Thyroid gland (tissue), 4 donors: ENCODE data around the gene CAMTA1. TPM values are rescaled to one million over a fixed set of nuclear protein-coding genes. Genes with fewer than 3 reads are reported as not detected.

Experiments
- DNase-seq, 2 donors: peaks; one replicate each; pipeline ENCODE4 v3.0.0-alpha.2; 2019
- H3K27ac ChIP-seq, 3 donors: fragments of 200-600 bp; sonication (generic); 1 replicate in 2 of 3; 2 replicates in 1 of 3; pipeline ENCODE4 v1.5.1; 2016 to 2019; ENCODE audit warnings: mild to moderate bottlenecking in 1 of 3, moderate library complexity in 1 of 3
- H3K27me3 ChIP-seq: fragments of 200-600 bp; sonication (generic); one replicate; pipeline ENCODE4 v1.5.1; 2019
- H3K36me3 ChIP-seq, 2 donors: fragments of 200-600 bp; sonication (generic); one replicate each; pipeline ENCODE4 v1.5.1; 2016 to 2019
- H3K4me1 ChIP-seq, 2 donors: fragments of 200-600 bp; sonication (generic); one replicate each; pipeline ENCODE4 v1.5.1; 2017 to 2019
- H3K4me3 ChIP-seq, 3 donors: fragments of 200-600 bp; sonication (generic); replicated peaks in 1 of 3; 1 replicate in 2 of 3; 2 replicates in 1 of 3; pipeline ENCODE4 v1.5.1; 2016; ENCODE audit warnings: mild to moderate bottlenecking in 1 of 3
- H3K9me3 ChIP-seq: fragments of 200-600 bp; sonication (generic); one replicate; pipeline ENCODE4 v1.5.1; 2017
- CTCF ChIP-seq, 6 experiments: fragments of 200-600 bp in 3 of 6; fragments of 450-650 bp in 3 of 6; sonication (generic) in 3 of 6; IDR thresholded peaks; one replicate each; pipeline ENCODE4 v1.5.1; 2016 to 2019; ENCODE audit warnings: antibody characterized with exemption in 6 of 6, mild to moderate bottlenecking in 2 of 6, inconsistent platforms in 1 of 6, moderate library complexity in 1 of 6
- POLR2A ChIP-seq, 2 donors: fragments of 450-650 bp; IDR thresholded peaks; one replicate each; pipeline ENCODE4 v1.6.1; 2017; ENCODE audit warnings: antibody characterized with exemption in 2 of 2, mild to moderate bottlenecking in 2 of 2, moderate library complexity in 1 of 2
- WGBS, 2 donors: methylation state at CpG; one replicate each; pipeline ENCODE4 v1.1.5; 2017; 5-methylcytosine and 5-hydroxymethylcytosine counted together
- intact Hi-C: fragments of 100-400 bp; cut with DNase I; formaldehyde crosslinking; loops from one replicate; pipeline ENCODE4 v1.15.1; 2023
- total RNA-seq, 4 donors: library from RNA; depleted of rRNA; stranded (reverse); fragments of >200 nt; gene quantifications; one replicate each; pipeline ENCODE4 v1.2.3, GENCODE V29; 2016

Gene CAMTA1
- total RNA-seq, 4 donors from 2014 or later = 63.9 to 124 (median 101) TPM

- 64 to 68% methylated on average over 3 to 4 of the region's 4 CpGs for WGBS, 2 donors
- Histone ChIP-seq H3K36me3 (no peaks in the 10 kb centered on the region), H3K27ac (no peak overlapping the region), H3K4me3 (no peak overlapping the region), H3K4me1 (no peaks in the 10 kb centered on the region), H3K9me3 (no peaks in the 10 kb centered on the region), H3K27me3 (no peaks in the 10 kb centered on the region)
- no peak for TF ChIP-seq POLR2A (IDR thresholded peaks at IDR 0.05)
- no peak for DNase-seq
- intact Hi-C loops = no loop called here
Observed at GRCh38 chr1:7606096-7606495, 820.8 kb downstream of the CAMTA1 start.

- Histone ChIP-seq H3K9me3 (no peaks in the 10 kb centered on the region), H3K4me3 (no peak overlapping the region), H3K36me3 (no peaks in the 10 kb centered on the region), H3K27me3 (no peaks in the 10 kb centered on the region), H3K4me1 (no peaks in the 10 kb centered on the region), H3K27ac (no peak overlapping the region)
- intact Hi-C loops = no loop called here
- DNase-seq = no peak
- TF ChIP-seq POLR2A (IDR thresholded peaks at IDR 0.05) = no peak
- no peak for TF ChIP-seq CTCF (IDR thresholded peaks at IDR 0.05)
Observed at GRCh38 chr1:7607097-7607496, 821.8 kb downstream of the CAMTA1 start.

GRCh38 chr1:7608628-7609305 lies 823.5 kb downstream of the CAMTA1 start:
- no peaks in the 10 kb centered on the region for H3K36me3 ChIP-seq
- no peaks in the 10 kb centered on the region for H3K27me3 ChIP-seq
- no peak for DNase-seq
- H3K27ac ChIP-seq = no peak overlapping the region
- TF ChIP-seq CTCF (IDR thresholded peaks at IDR 0.05) (no peak), POLR2A (IDR thresholded peaks at IDR 0.05) (no peak)
- WGBS, 2 donors = 76 to 79% methylated on average over 4 to 9 of the region's 10 CpGs
- intact Hi-C loops = no loop called here
- no peak overlapping the region for H3K4me3 ChIP-seq
- H3K9me3 ChIP-seq = no peaks in the 10 kb centered on the region
- no peaks in the 10 kb centered on the region for H3K4me1 ChIP-seq

GRCh38 chr1:7609311-7609994 lies 824.2 kb downstream of the CAMTA1 start:
- WGBS, 2 donors = 77 to 83% methylated on average over 7 of the region's 7 CpGs
- Histone ChIP-seq H3K36me3 (no peaks in the 10 kb centered on the region), H3K4me1 (no peaks in the 10 kb centered on the region), H3K9me3 (no peaks in the 10 kb centered on the region), H3K27ac (no peak overlapping the region), H3K27me3 (no peaks in the 10 kb centered on the region), H3K4me3 (no peak overlapping the region)
- TF ChIP-seq CTCF (IDR thresholded peaks at IDR 0.05) (no peak), POLR2A (IDR thresholded peaks at IDR 0.05) (no peak)
- DNase-seq = no peak
- intact Hi-C loops = no loop called here

GRCh38 chr1:7610106-7610731 lies 825.0 kb downstream of the CAMTA1 start:
- no peaks in the 10 kb centered on the region for H3K36me3 ChIP-seq
- no peaks in the 10 kb centered on the region for H3K9me3 ChIP-seq
- intact Hi-C loops = no loop called here
- no peaks in the 10 kb centered on the region for H3K4me1 ChIP-seq
- no peaks in the 10 kb centered on the region for H3K27me3 ChIP-seq
- TF ChIP-seq POLR2A (IDR thresholded peaks at IDR 0.05) = no peak
- no peak for TF ChIP-seq CTCF (IDR thresholded peaks at IDR 0.05)
- H3K4me3 ChIP-seq = no peak overlapping the region
- no peak overlapping the region for H3K27ac ChIP-seq
- DNase-seq = no peak
- 82 to 89% methylated on average over 4 of the region's 5 CpGs for WGBS, 2 donors
